ENCODE data around the gene TNNI3K.

Gene TNNI3K

GRCh38 chr1:74452035-74452434 is 216.8 kb downstream of the TNNI3K start:
- no peak for TF ChIP-seq REST (IDR thresholded peaks at IDR 0.05; ENCODE audit: insufficient replicate concordance, low read depth)
- TF ChIP-seq GABPA (IDR thresholded peaks at IDR 0.05; ENCODE audit: low read depth), result no peak
- no peak for TF ChIP-seq SPI1 (IDR thresholded peaks at IDR 0.05; ENCODE audit: borderline replicate concordance, low read depth)
- TF ChIP-seq CTCF (IDR thresholded peaks at IDR 0.05; ENCODE audit: insufficient read depth, low read length), result no peak
- TF ChIP-seq POLR2AphosphoS5 (IDR thresholded peaks at IDR 0.05; ENCODE audit: low read depth), result no peak
- H3K27ac ChIP-seq (replicated peaks), result no peak overlapping the region
- no peaks in the 10 kb centered on the region for H3K27me3 ChIP-seq (ENCODE audit: insufficient read depth, poor library complexity, severe bottlenecking)
- no peak for DNase-seq (ENCODE audit: low read depth in 1 of 2, low spot score in 1 of 2)
- no peak overlapping the region for H3K4me3 ChIP-seq (replicated peaks; ENCODE audit: insufficient read depth, low read length)

GRCh38 chr1:74453277-74453676 is 218.1 kb downstream of the TNNI3K start:
- Histone ChIP-seq H3K4me3 (replicated peaks; ENCODE audit: insufficient read depth, low read length) (no peak overlapping the region), H3K27ac (replicated peaks) (no peak overlapping the region), H3K27me3 (ENCODE audit: insufficient read depth, poor library complexity, severe bottlenecking) (no peaks in the 10 kb centered on the region)
- no peak for DNase-seq (ENCODE audit: low read depth in 1 of 2, low spot score in 1 of 2)
- TF ChIP-seq SPI1 (IDR thresholded peaks at IDR 0.05; ENCODE audit: borderline replicate concordance, low read depth) (no peak), CTCF (IDR thresholded peaks at IDR 0.05; ENCODE audit: insufficient read depth, low read length) (no peak), REST (IDR thresholded peaks at IDR 0.05; ENCODE audit: insufficient replicate concordance, low read depth) (no peak), POLR2AphosphoS5 (IDR thresholded peaks at IDR 0.05; ENCODE audit: low read depth) (no peak), GABPA (IDR thresholded peaks at IDR 0.05; ENCODE audit: low read depth) (no peak)

GRCh38 chr1:74455390-74455789 is 220.2 kb downstream of the TNNI3K start:
- no peak overlapping the region for H3K4me3 ChIP-seq (replicated peaks; ENCODE audit: insufficient read depth, low read length)
- no peak overlapping the region for H3K27ac ChIP-seq (replicated peaks)
- H3K27me3 ChIP-seq (ENCODE audit: insufficient read depth, poor library complexity, severe bottlenecking), result no peaks in the 10 kb centered on the region
- TF ChIP-seq CTCF (IDR thresholded peaks at IDR 0.05; ENCODE audit: insufficient read depth, low read length) (no peak), GABPA (IDR thresholded peaks at IDR 0.05; ENCODE audit: low read depth) (no peak), SPI1 (IDR thresholded peaks at IDR 0.05; ENCODE audit: borderline replicate concordance, low read depth) (no peak), POLR2AphosphoS5 (IDR thresholded peaks at IDR 0.05; ENCODE audit: low read depth) (no peak), REST (IDR thresholded peaks at IDR 0.05; ENCODE audit: insufficient replicate concordance, low read depth) (no peak)
- DNase-seq (ENCODE audit: low read depth in 1 of 2, low spot score in 1 of 2), result no peak

Measured in HL-60 (cell line).